ENCODE results near the gene TOR1AIP1. TPM values are rescaled to one million over a fixed set of nuclear protein-coding genes. Genes with fewer than 3 reads are reported as not detected.

TOR1AIP1 gene
- total and polyA plus RNA-seq, 7 donors = 15.5 to 59.6 (median 35.1) TPM

DNA sequence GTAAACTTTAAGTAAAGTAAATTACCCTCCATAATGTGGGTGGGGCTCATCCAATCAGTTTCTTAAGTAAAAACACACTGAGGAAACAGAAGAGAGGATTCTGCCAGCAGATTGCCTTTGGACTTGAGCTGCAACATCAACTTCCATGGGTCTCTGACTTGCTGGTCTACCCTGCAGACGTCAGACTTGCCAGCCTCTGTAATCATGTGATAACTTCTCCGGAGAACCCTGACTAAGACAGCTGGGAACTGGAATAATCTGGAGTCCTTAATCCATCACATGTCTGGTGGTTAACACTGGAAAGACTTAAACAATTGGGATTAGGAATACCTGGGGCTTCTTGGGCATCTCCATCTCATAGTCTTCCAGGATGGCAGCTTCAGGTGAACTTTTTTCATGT, 59.4 kb downstream of the TOR1AIP1 start:
- no peaks in the 10 kb centered on the region for H3K27me3 ChIP-seq (ENCODE audit: insufficient read depth in 3 of 3, low read length in 2 of 3)
- H3K4me3 ChIP-seq = no peak overlapping the region
- 44 to 52% (median 49%) methylated on average over 2 of the region's 2 CpGs for WGBS, 3 donors
- no peaks in the 10 kb centered on the region for H3K4me1 ChIP-seq
- no peaks in the 10 kb centered on the region for H3K36me3 ChIP-seq (ENCODE audit: insufficient read depth in 1 of 2, low read depth in 1 of 2)
- intact Hi-C loops (cut with DNase I) = no loop called here
- no peaks in the 10 kb centered on the region for H3K9me3 ChIP-seq
- ATAC-seq (no peak), DNase-seq (no peak)
- no peak overlapping the region for H3K27ac ChIP-seq
- TF ChIP-seq CTCF (IDR thresholded peaks at IDR 0.05) = no peak

- Histone ChIP-seq H3K27ac (no peak overlapping the region), H3K27me3 (ENCODE audit: insufficient read depth in 3 of 3, low read length in 2 of 3) (no peaks in the 10 kb centered on the region), H3K4me3 (no peak overlapping the region), H3K9me3 (no peaks in the 10 kb centered on the region), H3K4me1 (no peaks in the 10 kb centered on the region), H3K36me3 (ENCODE audit: insufficient read depth in 1 of 2, low read depth in 1 of 2) (no peaks in the 10 kb centered on the region)
- intact Hi-C loops (cut with DNase I) = no loop called here
- 87 to 93% (median 88%) methylated on average over 7 of the region's 7 CpGs for WGBS, 3 donors
- DNase-seq = no peak
- TF ChIP-seq CTCF (IDR thresholded peaks at IDR 0.05) = no peak
- ATAC-seq = no peak
These were observed 68.6 kb downstream of the TOR1AIP1 start for GRCh38 chr1:179950651-179951050.

GRCh38 chr1:179951383-179952144, 69.5 kb downstream of the TOR1AIP1 start:
- 89 to 93% (median 92%) methylated on average over 10 of the region's 10 CpGs for WGBS, 3 donors
- ATAC-seq (no peak), DNase-seq (no peak)
- Histone ChIP-seq H3K9me3 (no peaks in the 10 kb centered on the region), H3K36me3 (ENCODE audit: insufficient read depth in 1 of 2, low read depth in 1 of 2) (no peaks in the 10 kb centered on the region), H3K4me1 (peaks cover 5% of the 10 kb centered on the region), H3K27ac (no peak overlapping the region), H3K27me3 (ENCODE audit: insufficient read depth in 3 of 3, low read length in 2 of 3) (no peaks in the 10 kb centered on the region), H3K4me3 (no peak overlapping the region)
- intact Hi-C loops (cut with DNase I) = no loop called here
- no peak for TF ChIP-seq CTCF (IDR thresholded peaks at IDR 0.05)

- no peak for DNase-seq
- Histone ChIP-seq H3K27ac (no peak overlapping the region), H3K4me1 (peaks cover 11% of the 10 kb centered on the region), H3K27me3 (ENCODE audit: insufficient read depth in 3 of 3, low read length in 2 of 3) (no peaks in the 10 kb centered on the region), H3K9me3 (no peaks in the 10 kb centered on the region), H3K4me3 (no peak overlapping the region), H3K36me3 (ENCODE audit: insufficient read depth in 1 of 2, low read depth in 1 of 2) (no peaks in the 10 kb centered on the region)
- 86 to 93% (median 89%) methylated on average over 4 of the region's 4 CpGs for WGBS, 3 donors
- ATAC-seq = no peak
- intact Hi-C loops (cut with DNase I) = no loop called here
- no peak for TF ChIP-seq CTCF (IDR thresholded peaks at IDR 0.05)
These were observed 70.1 kb downstream of the TOR1AIP1 start for GRCh38 chr1:179952186-179952585.
